ENCODE data around the gene MVD. TPM values are rescaled to one million over a fixed set of nuclear protein-coding genes. Genes with fewer than 3 reads are reported as not detected.

Gene MVD
- total RNA-seq, 4 donors from 2014 or later, result 32.7 to 49.4 (median 39.9) TPM

GRCh38 chr16:88684569-88685155 is 21.8 kb upstream of the MVD start:
- no peak for DNase-seq (ENCODE audit: low spot score in 2 of 2)
- H3K27me3 ChIP-seq, result peaks cover 0 to 82% of the 10 kb centered on the region in 2 donors
- TF ChIP-seq CTCF (IDR thresholded peaks at IDR 0.05), result no peak
- no peak for TF ChIP-seq EP300 (IDR thresholded peaks at IDR 0.05)
- TF ChIP-seq POLR2A (IDR thresholded peaks at IDR 0.05), result no peak
- peaks cover 0 to 38% (median 24%) of the 10 kb centered on the region in 4 donors for H3K4me1 ChIP-seq
- H3K9me3 ChIP-seq, result no peaks in the 10 kb centered on the region
- H3K36me3 ChIP-seq, result no peaks in the 10 kb centered on the region
- WGBS, 2 donors, result 65 to 66% methylated on average over 15 of the region's 15 CpGs
- H3K4me3 ChIP-seq, result peak overlapping the region in 1 of 4 donors; percentile 70
- H3K27ac ChIP-seq, result no peak overlapping the region

- Histone ChIP-seq H3K9me3 (no peaks in the 10 kb centered on the region), H3K27ac (peak overlapping the region in 3 of 4 donors; percentile 27 to 78 (median 57)), H3K27me3 (peaks cover 0 to 70% of the 10 kb centered on the region in 2 donors), H3K4me3 (no peak overlapping the region), H3K36me3 (peaks cover 0 to 2% (median 0%) of the 10 kb centered on the region in 3 donors), H3K4me1 (peaks cover 0 to 33% (median 23%) of the 10 kb centered on the region in 4 donors)
- DNase-seq (ENCODE audit: low spot score in 2 of 2), result peak in 1 of 2 donors; percentile 45
- 21 to 24% methylated on average over 16 to 18 of the region's 21 CpGs for WGBS, 2 donors
- TF ChIP-seq EP300 (IDR thresholded peaks at IDR 0.05) (peak in 1 of 2 donors; percentile 22), CTCF (IDR thresholded peaks at IDR 0.05) (no peak)
These were observed 19.0 kb upstream of the MVD start for GRCh38 chr16:88681709-88682451.

- Histone ChIP-seq H3K4me1 (peaks cover 0 to 26% (median 18%) of the 10 kb centered on the region in 4 donors), H3K27me3 (peaks cover 0 to 69% of the 10 kb centered on the region in 2 donors), H3K9me3 (no peaks in the 10 kb centered on the region), H3K27ac (peak overlapping the region in 1 of 4 donors; percentile 63), H3K4me3 (no peak overlapping the region), H3K36me3 (peaks cover 0 to 9% (median 0%) of the 10 kb centered on the region in 3 donors)
- no peak for TF ChIP-seq EP300 (IDR thresholded peaks at IDR 0.05)
- TF ChIP-seq CTCF (IDR thresholded peaks at IDR 0.05), result peak in 1 of 5 experiments; percentile 52
- WGBS, 2 donors, result 33 to 39% methylated on average over 13 to 28 of the region's 31 CpGs
- no peak for DNase-seq (ENCODE audit: low spot score in 2 of 2)
These were observed 18.3 kb upstream of the MVD start for GRCh38 chr16:88681084-88681680.

GRCh38 chr16:88680554-88681083 is 17.7 kb upstream of the MVD start:
- Histone ChIP-seq H3K4me1 (peaks cover 0 to 20% (median 13%) of the 10 kb centered on the region in 4 donors), H3K9me3 (no peaks in the 10 kb centered on the region), H3K36me3 (peaks cover 0 to 15% (median 0%) of the 10 kb centered on the region in 3 donors), H3K27me3 (peaks cover 0 to 64% of the 10 kb centered on the region in 2 donors), H3K4me3 (no peak overlapping the region), H3K27ac (no peak overlapping the region)
- 84 to 88% methylated on average over 5 of the region's 5 CpGs for WGBS, 2 donors
- TF ChIP-seq POLR2A (IDR thresholded peaks at IDR 0.05) (no peak), CTCF (IDR thresholded peaks at IDR 0.05) (no peak), EP300 (IDR thresholded peaks at IDR 0.05) (no peak)
- DNase-seq (ENCODE audit: low spot score in 2 of 2), result no peak

Measured in tibial nerve (tissue), 4 donors.